PC-3 (cell line): ENCODE measurements around the gene SRCAP. TPM values are rescaled to one million over a fixed set of nuclear protein-coding genes. Genes with fewer than 3 reads are reported as not detected.

Experiments
- ATAC-seq: fragments of 200-7000 bp; cut with Tn5 transposase; 2 replicates; pipeline ENCODE4 v1.9.1; 2020; ENCODE audit warnings: mild to moderate bottlenecking, moderate library complexity
- BruUV-seq: library from RNA; stranded (reverse); fragments of 400-500 nt; replicated peaks from 2 replicates; lab custom pipeline; 2021; lab: Mats Ljungman, UMichigan
- CTCF ChIA-PET: fragments of 300-600 bp; sonication (Branson Sonifier 250); formaldehyde crosslinking; loops from one replicate; lab custom pipeline; 2022; ENCODE audit warnings: antibody characterized with exemption; lab: Charles Lee
- POLR2A ChIA-PET: fragments of 300-600 bp; sonication (Branson Sonifier 250); formaldehyde crosslinking; loops from one replicate; lab custom pipeline; 2022; ENCODE audit warnings: antibody characterized with exemption; ENCODE audit not compliant: unreplicated experiment; lab: Charles Lee
- DNase-seq: peaks from one replicate; pipeline ENCODE4 v3.0.0-alpha.2; 2015
- H2AFZ ChIP-seq: fragments of 300-600 bp; sonication (generic); 2 replicates; pipeline ENCODE4 v1.6.0; 2016; ENCODE audit warnings: antibody characterized with exemption, low read length
- H3F3A ChIP-seq: fragments of 300-600 bp; sonication (generic); one replicate; pipeline ENCODE4 v1.6.0; 2017; ENCODE audit warnings: antibody characterized with exemption, low read length, control low read depth, mild to moderate bottlenecking; ENCODE audit not compliant: unreplicated experiment
- H3K27ac ChIP-seq: fragments of 300-600 bp; sonication (generic); 2 replicates; pipeline ENCODE4 v1.5.1; 2016; ENCODE audit warnings: mild to moderate bottlenecking, low read length
- H3K27me3 ChIP-seq: fragments of 300-600 bp; sonication (generic); 2 replicates; pipeline ENCODE4 v1.6.1; 2016; ENCODE audit warnings: low read length, mixed read lengths
- H3K36me3 ChIP-seq: fragments of 300-600 bp; sonication (generic); 2 replicates; pipeline ENCODE4 v1.6.1; 2016; ENCODE audit warnings: low read depth, mixed run types, low read length, mixed read lengths
- H3K4me1 ChIP-seq: fragments of 300-600 bp; sonication (generic); 2 replicates; pipeline ENCODE4 v1.5.1; 2016; ENCODE audit warnings: low read length; ENCODE audit not compliant: insufficient read depth
- H3K4me2 ChIP-seq: fragments of 300-600 bp; sonication (generic); 2 replicates; pipeline ENCODE4 v1.6.0; 2016; ENCODE audit warnings: low read length
- H3K4me3 ChIP-seq: fragments of 300-600 bp; sonication (generic); 2 replicates; pipeline ENCODE4 v1.5.1; 2016; ENCODE audit warnings: mild to moderate bottlenecking, low read length, mixed read lengths
- H3K79me2 ChIP-seq: fragments of 300-600 bp; sonication (generic); 2 replicates; pipeline ENCODE4 v1.6.1; 2017; ENCODE audit warnings: low read length, mixed read lengths
- H3K9ac ChIP-seq: fragments of 300-600 bp; sonication (generic); 2 replicates; pipeline ENCODE4 v1.6.0; 2016; ENCODE audit warnings: mild to moderate bottlenecking, low read length
- H3K9me2 ChIP-seq: fragments of 300-600 bp; sonication (generic); replicated peaks from 2 replicates; pipeline ENCODE4 v1.6.1; 2016; ENCODE audit warnings: mixed run types, low read length, mixed read lengths
- H3K9me3 ChIP-seq: fragments of 300-600 bp; sonication (generic); 2 replicates; pipeline ENCODE4 v1.6.1; 2016; ENCODE audit warnings: low read length, mixed read lengths
- H4K20me1 ChIP-seq: fragments of 300-600 bp; sonication (generic); 2 replicates; pipeline ENCODE4 v1.6.1; 2016; ENCODE audit warnings: low read length, mixed read lengths
- EZH2 ChIP-seq: fragments of 300-600 bp; sonication (generic); IDR thresholded peaks from one replicate; pipeline ENCODE4 v1.6.1; 2017; ENCODE audit warnings: antibody characterized with exemption, mild to moderate bottlenecking, low read length; ENCODE audit not compliant: unreplicated experiment
- EZH2phosphoT487 ChIP-seq: fragments of 300-600 bp; sonication (generic); IDR thresholded peaks from 2 replicates; pipeline ENCODE4 v1.6.1; 2018; ENCODE audit warnings: mild to moderate bottlenecking, antibody characterized with exemption, low read length, borderline replicate concordance
- intact Hi-C: fragments of 100-400 bp; cut with micrococcal nuclease; formaldehyde crosslinking; loops from 2 replicates; pipeline ENCODE4 v1.9.0; 2023
- total RNA-seq: library from RNA; depleted of rRNA; stranded (reverse); fragments of >200 nt; gene quantifications from 2 replicates; pipeline ENCODE4 v1.2.3, GENCODE V29; 2014
- TF ChIP-seq, protein P1 (sequence below): fragments of 300-600 bp; sonication (generic); conservative IDR thresholded peaks from 2 replicates; pipeline ENCODE4 v1.5.1; 2017; ENCODE audit warnings: antibody characterized with exemption, low read depth, mild to moderate bottlenecking, low read length

SRCAP gene
- total RNA-seq, 1 experiment from 2014 or later: 19.0 TPM

DNA sequence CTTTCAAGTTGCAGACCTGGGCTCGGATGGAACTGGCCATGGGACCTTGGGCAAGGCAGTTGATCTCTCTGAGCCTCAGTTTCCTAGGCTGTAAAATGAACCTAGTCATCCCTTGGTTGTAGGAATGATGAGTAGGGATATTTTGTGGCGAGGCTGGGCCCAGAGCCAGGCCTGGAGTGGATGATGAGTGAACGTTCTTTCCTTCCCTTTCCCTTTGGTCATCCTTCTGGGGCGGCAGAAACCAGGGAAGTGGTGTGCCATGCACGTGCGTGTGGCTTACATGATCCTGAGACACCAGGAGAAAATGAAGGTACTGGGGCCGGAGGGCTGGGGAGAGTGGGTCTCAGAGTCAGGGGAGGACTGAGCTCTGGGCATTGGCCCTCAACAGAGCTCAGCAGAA, 32.3 kb upstream of the SRCAP start:
- Histone ChIP-seq H3K4me3 (no peak overlapping the region), H3F3A (no peaks in the 10 kb centered on the region), H2AFZ (no peak overlapping the region), H3K36me3 (peaks cover 16% of the 10 kb centered on the region), H3K4me2 (no peak overlapping the region), H3K4me1 (no peaks in the 10 kb centered on the region), H3K27ac (no peak overlapping the region), H3K9me3 (no peaks in the 10 kb centered on the region), H4K20me1 (no peaks in the 10 kb centered on the region), H3K9ac (no peak overlapping the region), H3K79me2 (peaks cover 17% of the 10 kb centered on the region), H3K9me2 (no peaks in the 10 kb centered on the region), H3K27me3 (no peaks in the 10 kb centered on the region)
- TF ChIP-seq, protein P1, sequence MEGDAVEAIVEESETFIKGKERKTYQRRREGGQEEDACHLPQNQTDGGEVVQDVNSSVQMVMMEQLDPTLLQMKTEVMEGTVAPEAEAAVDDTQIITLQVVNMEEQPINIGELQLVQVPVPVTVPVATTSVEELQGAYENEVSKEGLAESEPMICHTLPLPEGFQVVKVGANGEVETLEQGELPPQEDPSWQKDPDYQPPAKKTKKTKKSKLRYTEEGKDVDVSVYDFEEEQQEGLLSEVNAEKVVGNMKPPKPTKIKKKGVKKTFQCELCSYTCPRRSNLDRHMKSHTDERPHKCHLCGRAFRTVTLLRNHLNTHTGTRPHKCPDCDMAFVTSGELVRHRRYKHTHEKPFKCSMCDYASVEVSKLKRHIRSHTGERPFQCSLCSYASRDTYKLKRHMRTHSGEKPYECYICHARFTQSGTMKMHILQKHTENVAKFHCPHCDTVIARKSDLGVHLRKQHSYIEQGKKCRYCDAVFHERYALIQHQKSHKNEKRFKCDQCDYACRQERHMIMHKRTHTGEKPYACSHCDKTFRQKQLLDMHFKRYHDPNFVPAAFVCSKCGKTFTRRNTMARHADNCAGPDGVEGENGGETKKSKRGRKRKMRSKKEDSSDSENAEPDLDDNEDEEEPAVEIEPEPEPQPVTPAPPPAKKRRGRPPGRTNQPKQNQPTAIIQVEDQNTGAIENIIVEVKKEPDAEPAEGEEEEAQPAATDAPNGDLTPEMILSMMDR: no peak
- TF ChIP-seq EZH2 (no peak), EZH2phosphoT487 (no peak)
- ChIA-PET POLR2A (no interaction called here), CTCF (no interaction called here)
- intact Hi-C loops: no loop called here
- no TSS peak for BruUV-seq
- no peak for ATAC-seq
- no peak for DNase-seq

DNA sequence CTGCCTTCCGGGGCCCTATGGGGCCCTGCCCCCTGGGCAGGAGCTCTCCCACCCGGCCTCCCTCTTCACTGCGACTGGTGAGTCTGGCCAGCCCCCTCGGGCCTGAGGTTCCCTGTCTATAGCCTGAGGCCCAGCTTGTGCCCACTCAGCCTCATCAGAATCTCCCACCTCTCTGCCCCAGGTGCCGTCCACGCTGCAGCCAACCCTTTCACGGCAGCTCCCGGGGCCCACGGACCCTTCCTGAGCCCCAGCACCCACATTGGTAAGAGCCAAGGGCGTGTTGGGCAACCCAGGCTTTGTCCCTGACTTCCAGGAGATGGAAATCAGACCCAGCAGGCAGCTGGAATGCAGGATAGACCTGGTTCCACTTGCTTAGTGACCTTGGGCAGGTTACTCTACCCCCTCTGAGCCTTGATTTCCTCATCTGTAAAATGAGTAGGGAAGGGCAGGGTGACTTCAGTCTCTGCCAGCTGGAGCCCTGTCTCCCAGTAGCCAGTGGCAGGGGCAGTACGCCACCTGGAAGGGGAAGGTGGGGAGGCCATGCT, 31.5 kb upstream of the SRCAP start:
- Histone ChIP-seq H3K9me3 (no peaks in the 10 kb centered on the region), H2AFZ (no peak overlapping the region), H3F3A (no peaks in the 10 kb centered on the region), H3K9ac (no peak overlapping the region), H3K4me1 (no peaks in the 10 kb centered on the region), H3K79me2 (peaks cover 11% of the 10 kb centered on the region), H3K27ac (no peak overlapping the region), H3K27me3 (no peaks in the 10 kb centered on the region), H3K9me2 (no peaks in the 10 kb centered on the region), H4K20me1 (no peaks in the 10 kb centered on the region), H3K36me3 (peaks cover 16% of the 10 kb centered on the region), H3K4me2 (no peak overlapping the region), H3K4me3 (no peak overlapping the region)
- TF ChIP-seq EZH2phosphoT487 (no peak), EZH2 (no peak)
- TF ChIP-seq, protein P1: no peak
- no TSS peak for BruUV-seq
- intact Hi-C loops: no loop called here
- CTCF ChIA-PET: no interaction called here
- no peak for DNase-seq
- no peak for ATAC-seq
- POLR2A ChIA-PET: no interaction called here

DNA sequence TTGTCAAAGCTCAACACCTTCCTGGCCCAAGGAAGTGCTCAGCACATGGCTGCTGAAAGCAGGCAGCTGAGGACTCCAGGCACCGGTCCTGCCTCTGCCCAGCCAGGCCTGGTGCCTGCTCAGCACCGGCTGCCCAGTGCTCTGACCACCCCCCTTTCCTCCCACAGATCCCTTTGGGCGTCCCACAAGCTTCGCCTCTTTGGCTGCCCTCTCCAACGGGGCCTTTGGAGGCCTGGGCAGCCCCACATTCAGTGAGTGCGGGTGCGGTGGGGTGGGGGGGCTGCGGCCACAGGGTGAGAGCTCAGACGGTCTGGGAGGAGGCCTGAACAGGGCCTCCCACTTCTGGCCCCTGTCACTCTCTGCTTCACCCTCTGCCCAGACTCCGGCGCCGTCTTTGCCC, 30.6 kb upstream of the SRCAP start:
- H3K9me2 ChIP-seq: no peaks in the 10 kb centered on the region
- intact Hi-C loops: no loop called here
- H3K9ac ChIP-seq: no peak overlapping the region
- ATAC-seq (no peak), DNase-seq (no peak)
- no peak overlapping the region for H3K4me3 ChIP-seq
- H3F3A ChIP-seq: no peaks in the 10 kb centered on the region
- H2AFZ ChIP-seq: no peak overlapping the region
- TF ChIP-seq, protein P1: no peak
- TF ChIP-seq EZH2: no peak
- TF ChIP-seq EZH2phosphoT487: no peak
- H3K4me2 ChIP-seq: no peak overlapping the region
- CTCF ChIA-PET: no interaction called here
- peaks cover 7% of the 10 kb centered on the region for H3K36me3 ChIP-seq
- no peak overlapping the region for H3K27ac ChIP-seq
- no peaks in the 10 kb centered on the region for H3K27me3 ChIP-seq
- H4K20me1 ChIP-seq: no peaks in the 10 kb centered on the region
- no TSS peak for BruUV-seq
- no peaks in the 10 kb centered on the region for H3K4me1 ChIP-seq
- POLR2A ChIA-PET: no interaction called here
- peaks cover 2% of the 10 kb centered on the region; the same call in 1 of the 2 replicates for H3K79me2 ChIP-seq
- H3K9me3 ChIP-seq: no peaks in the 10 kb centered on the region
